ENCODE data around the gene EFHC1. TPM values are rescaled to one million over a fixed set of nuclear protein-coding genes. Genes with fewer than 3 reads are reported as not detected.

Gene EFHC1
- total and polyA plus RNA-seq, 12 donors: 3.3 to 14.3 (median 5.8) TPM

DNA sequence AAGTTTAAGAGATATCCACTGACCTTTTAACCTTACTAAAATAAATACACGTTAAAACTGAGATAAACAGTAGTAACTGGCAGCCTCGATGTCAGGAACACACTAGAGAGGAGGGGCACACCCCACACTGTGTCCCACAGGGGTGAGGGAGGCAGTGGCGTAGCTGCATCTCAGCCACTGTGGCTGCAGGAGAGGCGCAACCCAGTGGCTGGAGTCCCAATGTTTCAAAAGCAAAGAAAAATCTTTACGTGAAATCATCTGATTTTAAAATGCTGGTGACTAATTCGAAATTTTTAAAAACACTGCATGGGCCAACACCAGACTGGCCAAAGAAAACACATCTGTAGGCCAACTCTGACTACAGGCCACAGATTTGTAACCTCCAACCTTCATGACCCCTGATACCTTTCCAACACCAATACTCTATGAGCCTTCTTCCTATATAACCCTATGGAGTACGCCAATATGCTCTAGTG is 102.0 kb downstream of the EFHC1 start:
- no peaks in the 10 kb centered on the region for H3K9me3 ChIP-seq
- intact Hi-C loops (cut with DNase I): no loop called here
- peaks cover 0 to 10% (median 0%) of the 10 kb centered on the region in 9 donors for H3K36me3 ChIP-seq
- peak overlapping the region; percentile 16 to 82 (median 39) for H3K27ac ChIP-seq
- WGBS, 2 donors: 39 to 44% methylated on average over 7 of the region's 7 CpGs
- no peak overlapping the region for H3K4me3 ChIP-seq
- TF ChIP-seq, protein P1, sequence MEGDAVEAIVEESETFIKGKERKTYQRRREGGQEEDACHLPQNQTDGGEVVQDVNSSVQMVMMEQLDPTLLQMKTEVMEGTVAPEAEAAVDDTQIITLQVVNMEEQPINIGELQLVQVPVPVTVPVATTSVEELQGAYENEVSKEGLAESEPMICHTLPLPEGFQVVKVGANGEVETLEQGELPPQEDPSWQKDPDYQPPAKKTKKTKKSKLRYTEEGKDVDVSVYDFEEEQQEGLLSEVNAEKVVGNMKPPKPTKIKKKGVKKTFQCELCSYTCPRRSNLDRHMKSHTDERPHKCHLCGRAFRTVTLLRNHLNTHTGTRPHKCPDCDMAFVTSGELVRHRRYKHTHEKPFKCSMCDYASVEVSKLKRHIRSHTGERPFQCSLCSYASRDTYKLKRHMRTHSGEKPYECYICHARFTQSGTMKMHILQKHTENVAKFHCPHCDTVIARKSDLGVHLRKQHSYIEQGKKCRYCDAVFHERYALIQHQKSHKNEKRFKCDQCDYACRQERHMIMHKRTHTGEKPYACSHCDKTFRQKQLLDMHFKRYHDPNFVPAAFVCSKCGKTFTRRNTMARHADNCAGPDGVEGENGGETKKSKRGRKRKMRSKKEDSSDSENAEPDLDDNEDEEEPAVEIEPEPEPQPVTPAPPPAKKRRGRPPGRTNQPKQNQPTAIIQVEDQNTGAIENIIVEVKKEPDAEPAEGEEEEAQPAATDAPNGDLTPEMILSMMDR (IDR thresholded peaks at IDR 0.05): no peak
- peak; percentile 24 to 57 for DNase-seq
- peaks cover 18 to 59% (median 39%) of the 10 kb centered on the region in 9 donors for H3K4me1 ChIP-seq
- ATAC-seq: peak in 6 of 8 donors; percentile 21 to 58 (median 36)
- no peaks in the 10 kb centered on the region for H3K27me3 ChIP-seq

DNA sequence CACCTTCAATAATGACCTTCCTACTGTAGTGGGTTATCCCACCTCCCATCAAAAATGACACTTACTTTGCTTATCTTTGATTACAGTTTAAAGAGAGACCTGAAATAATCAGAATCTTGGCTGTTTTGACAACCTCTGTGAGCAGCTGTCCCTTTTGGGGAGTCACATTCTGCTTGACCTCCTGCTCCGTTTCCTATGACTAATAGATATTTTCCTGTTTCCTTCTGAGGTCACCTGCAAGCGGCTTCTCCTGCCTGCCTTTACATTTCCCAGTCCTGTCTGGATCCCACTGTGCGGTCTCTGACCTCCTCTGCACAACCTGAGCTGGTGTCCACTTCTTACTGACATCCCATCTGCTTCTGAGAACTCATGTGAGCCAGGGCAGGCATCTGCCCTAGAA is 102.5 kb downstream of the EFHC1 start:
- Histone ChIP-seq H3K27ac (peak overlapping the region in 8 of 10 donors; percentile 17 to 82 (median 48)), H3K4me1 (peaks cover 15 to 56% (median 35%) of the 10 kb centered on the region in 9 donors), H3K4me3 (no peak overlapping the region), H3K27me3 (no peaks in the 10 kb centered on the region), H3K36me3 (peaks cover 0 to 10% (median 0%) of the 10 kb centered on the region in 9 donors), H3K9me3 (no peaks in the 10 kb centered on the region)
- intact Hi-C loops (cut with DNase I): no loop called here
- TF ChIP-seq, protein P1 (IDR thresholded peaks at IDR 0.05): no peak
- DNase-seq: no peak
- peak in 6 of 8 donors; percentile 9 to 67 (median 45) for ATAC-seq
- 54 to 63% methylated on average over 3 of the region's 3 CpGs for WGBS, 2 donors

DNA sequence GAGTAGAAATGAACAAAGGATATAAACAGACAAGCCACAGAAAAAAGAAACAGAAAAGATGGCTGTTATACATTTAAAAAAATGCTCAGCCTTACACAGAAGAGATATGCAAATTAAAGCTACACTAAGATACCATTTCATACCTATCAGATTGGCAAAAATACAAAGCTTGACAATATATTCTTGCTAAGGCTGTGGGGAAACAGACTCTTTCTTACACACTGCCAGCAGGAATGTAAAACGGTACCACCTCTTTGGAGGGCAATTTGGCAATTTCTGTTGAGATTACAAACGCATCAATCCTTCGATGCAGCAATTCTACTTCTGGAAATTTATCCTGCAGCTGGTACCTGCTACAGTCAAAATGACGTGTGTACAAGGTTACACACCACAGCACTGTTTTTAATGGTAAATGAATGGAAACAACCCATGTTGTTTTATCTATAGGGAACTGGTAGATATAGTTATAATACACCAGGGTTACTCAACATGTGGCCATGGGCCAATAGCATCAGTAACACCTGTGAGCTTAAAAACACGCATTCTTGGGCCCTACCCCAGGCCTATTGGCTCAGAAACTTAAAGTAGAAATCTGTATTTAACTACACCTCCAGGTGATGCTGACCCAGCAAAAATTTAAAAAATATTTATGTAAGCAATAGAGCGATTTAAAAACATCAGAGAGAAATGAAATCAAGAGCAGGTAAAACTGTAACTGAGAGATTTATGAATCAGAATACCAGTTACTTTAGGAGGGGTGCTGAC is 103.4 kb downstream of the EFHC1 start:
- 85 to 88% methylated on average over 6 of the region's 6 CpGs for WGBS, 2 donors
- intact Hi-C loops (cut with DNase I): no loop called here
- H3K27ac ChIP-seq: peak overlapping the region in 4 of 10 donors; percentile 31 to 82 (median 54)
- ATAC-seq: no peak
- H3K4me3 ChIP-seq: no peak overlapping the region
- no peaks in the 10 kb centered on the region for H3K9me3 ChIP-seq
- peaks cover 0 to 9% (median 0%) of the 10 kb centered on the region in 9 donors for H3K36me3 ChIP-seq
- no peak for DNase-seq
- peaks cover 9 to 47% (median 26%) of the 10 kb centered on the region in 9 donors for H3K4me1 ChIP-seq
- TF ChIP-seq, protein P1 (IDR thresholded peaks at IDR 0.05): no peak
- H3K27me3 ChIP-seq: no peaks in the 10 kb centered on the region

DNA sequence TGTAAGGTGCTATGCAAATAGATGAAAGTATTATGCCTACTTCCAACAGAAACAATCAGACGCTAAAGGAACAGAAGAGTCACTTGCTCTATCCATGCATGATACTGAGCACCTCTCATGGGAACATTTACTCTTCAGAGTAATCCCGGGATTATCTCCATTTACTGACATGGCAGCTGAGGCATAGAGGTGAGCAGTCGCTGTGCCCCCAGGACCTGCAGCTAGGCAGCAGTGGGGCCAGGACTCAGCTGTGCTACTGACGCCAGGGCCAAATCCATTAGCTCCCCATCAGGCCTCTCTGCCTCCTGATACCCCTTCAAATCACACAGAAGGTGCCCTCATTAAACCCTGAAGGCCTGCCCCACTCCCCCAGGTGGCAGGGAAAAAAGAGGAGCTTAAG is 104.8 kb downstream of the EFHC1 start:
- Histone ChIP-seq H3K9me3 (no peaks in the 10 kb centered on the region), H3K4me1 (peaks cover 9 to 39% (median 22%) of the 10 kb centered on the region in 9 donors), H3K27me3 (no peaks in the 10 kb centered on the region), H3K4me3 (no peak overlapping the region), H3K27ac (no peak overlapping the region), H3K36me3 (peaks cover 0 to 9% (median 0%) of the 10 kb centered on the region in 9 donors)
- WGBS, 2 donors: 93 to 96% methylated on average over 4 of the region's 4 CpGs
- intact Hi-C loops (cut with DNase I): no loop called here
- TF ChIP-seq, protein P1 (IDR thresholded peaks at IDR 0.05): no peak
- DNase-seq (no peak), ATAC-seq (no peak)
